ENCODE measurements around the gene CMPK2.

DNA sequence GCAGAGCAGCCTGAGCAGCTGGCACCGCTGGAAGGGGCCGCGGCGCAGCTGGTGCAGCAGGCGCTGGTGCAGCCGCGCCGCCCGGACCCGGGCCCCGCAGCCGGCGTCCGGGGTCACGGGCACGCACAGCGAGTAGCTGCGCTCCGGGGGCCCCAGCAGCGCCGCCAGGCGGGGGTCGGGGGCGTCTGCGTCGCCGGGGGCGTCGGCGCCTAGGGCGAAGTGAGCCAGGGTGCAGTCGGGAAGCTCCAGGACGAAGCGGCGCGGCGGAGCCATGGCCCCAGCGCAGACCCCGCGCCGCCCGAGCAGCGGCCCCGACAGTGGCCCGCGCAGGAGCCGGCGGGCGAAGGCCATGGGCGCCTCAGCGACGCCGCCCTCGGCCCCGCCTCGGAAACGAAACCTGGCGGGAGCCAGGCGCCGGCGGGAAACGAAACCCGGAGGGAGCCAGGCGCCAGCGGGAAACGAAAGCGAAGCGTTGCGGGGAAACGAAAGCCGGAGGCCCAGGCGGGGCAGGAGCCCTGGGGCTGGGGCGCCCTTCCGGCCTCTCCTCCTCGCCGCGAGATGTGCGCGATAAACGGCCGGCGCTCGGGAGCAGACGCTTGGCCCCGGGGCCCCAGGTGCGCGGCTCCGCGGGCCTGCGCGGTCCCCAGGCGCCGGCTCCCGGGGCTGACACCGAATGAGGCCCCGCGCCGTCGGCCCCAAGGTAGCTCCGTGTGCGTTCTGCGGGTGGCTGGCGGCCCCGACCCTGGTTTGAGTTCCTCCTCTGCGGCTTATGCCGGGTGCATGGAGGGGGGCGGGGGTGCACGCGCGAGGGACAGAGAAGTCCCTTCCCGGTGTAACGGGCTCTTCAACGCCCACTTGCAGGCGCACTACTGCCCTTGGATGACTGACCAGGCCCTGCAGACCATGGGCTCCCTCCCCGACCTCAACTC is at the start of gene CMPK2:
- peak in 3 of 4 experiments; percentile 19 to 40 (median 31) for TF ChIP-seq CTCF (IDR thresholded peaks at IDR 0.05)
- peak; percentile 35 to 46 for TF ChIP-seq POLR2A (IDR thresholded peaks at IDR 0.05)

Data from gastroesophageal sphincter (tissue), 3 donors.